ENCODE measurements around the gene ZNF319. TPM values are rescaled to one million over a fixed set of nuclear protein-coding genes. Genes with fewer than 3 reads are reported as not detected.

ZNF319 gene
- total and polyA plus RNA-seq, 2 of the 13 experiments (the other 11 are each of a cell fraction or from before 2014, with no cell fraction given) = 2.4 to 3.6 TPM

DNA sequence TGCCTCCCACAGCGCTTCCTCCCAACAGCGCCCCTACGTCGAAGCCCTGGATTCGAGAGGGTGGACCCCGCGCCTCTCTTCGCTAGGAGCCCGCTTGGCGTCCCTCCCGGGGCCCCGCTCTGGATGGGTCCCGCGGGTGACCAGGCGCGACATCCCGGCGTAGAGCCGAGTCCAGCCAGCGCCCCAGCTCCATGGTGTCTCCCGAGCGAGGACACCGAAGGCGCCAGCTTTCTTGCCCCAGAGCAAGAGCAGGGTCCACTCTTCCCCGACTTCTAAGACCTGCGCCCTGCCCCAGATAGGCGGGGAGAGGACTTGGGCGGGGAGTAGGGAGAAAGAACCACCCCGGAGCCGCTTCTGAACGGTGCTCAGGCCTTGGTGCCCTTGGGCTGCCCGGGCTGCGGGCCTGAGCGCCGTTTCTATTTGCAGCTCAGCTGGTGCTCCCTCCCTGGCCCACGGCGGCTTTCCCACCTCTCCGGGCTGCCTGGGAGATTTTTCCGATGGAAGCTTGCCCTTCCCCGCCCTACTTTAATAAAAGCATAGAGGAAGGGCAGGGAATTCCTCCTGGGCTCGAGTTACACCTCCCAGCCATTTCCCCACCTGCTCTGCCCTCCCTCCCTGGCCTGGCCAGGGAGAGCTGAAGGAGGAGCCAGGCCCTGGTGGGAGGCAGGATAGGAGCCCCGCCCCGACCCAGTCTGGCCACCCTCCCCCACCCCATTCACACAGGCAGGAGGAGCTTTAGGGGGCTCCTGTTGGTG lies 26.9 kb upstream of the ZNF319 start (continued):
- TF ChIP-seq, protein P1, sequence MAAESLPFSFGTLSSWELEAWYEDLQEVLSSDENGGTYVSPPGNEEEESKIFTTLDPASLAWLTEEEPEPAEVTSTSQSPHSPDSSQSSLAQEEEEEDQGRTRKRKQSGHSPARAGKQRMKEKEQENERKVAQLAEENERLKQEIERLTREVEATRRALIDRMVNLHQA (CRISPR knock-in tag; IDR thresholded peaks at IDR 0.05) = no peak
- TF ChIP-seq ZNF543 (CRISPR knock-in tag; IDR thresholded peaks at IDR 0.05) (no peak), CBX5 (CRISPR knock-in tag; IDR thresholded peaks at IDR 0.05; ENCODE audit: borderline replicate concordance) (no peak), RBM39 (IDR thresholded peaks at IDR 0.05; ENCODE audit: low read depth, low read length, poor library complexity, severe bottlenecking) (peak; percentile 61), ZNF83 (CRISPR knock-in tag; IDR thresholded peaks at IDR 0.05; ENCODE audit: borderline replicate concordance) (no peak), AHR (CRISPR knock-in tag; IDR thresholded peaks at IDR 0.05) (no peak), MTA1 (CRISPR knock-in tag; IDR thresholded peaks at IDR 0.05; ENCODE audit: borderline replicate concordance) (peak; percentile 23; the same call in 1 of the 2 replicates), ATAD3A (CRISPR knock-in tag; IDR thresholded peaks at IDR 0.05) (no peak), ZSCAN12 (CRISPR knock-in tag; IDR thresholded peaks at IDR 0.05) (no peak), ZNF788 (CRISPR knock-in tag; IDR thresholded peaks at IDR 0.05; ENCODE audit: borderline replicate concordance) (no peak), SMYD3 (CRISPR knock-in tag; IDR thresholded peaks at IDR 0.05) (no peak), CEBPZ (IDR thresholded peaks at IDR 0.05; ENCODE audit: low read length) (no peak), RNF219 (CRISPR knock-in tag; IDR thresholded peaks at IDR 0.05) (no peak), SOX13 (IDR thresholded peaks at IDR 0.05) (no peak), SOX13 (CRISPR knock-in tag; conservative IDR thresholded peaks at IDR 0.05 in 1 of 2, IDR thresholded peaks at IDR 0.05 in 1 of 2) (no peak), RFX5 (IDR thresholded peaks at IDR 0.05; ENCODE audit: low read depth, low read length) (no peak), NFYC (CRISPR knock-in tag; IDR thresholded peaks at IDR 0.05) (no peak), SIN3A (IDR thresholded peaks at IDR 0.05; ENCODE audit: borderline replicate concordance, low read depth, low read length) (no peak), ZNF367 (CRISPR knock-in tag; IDR thresholded peaks at IDR 0.05; ENCODE audit: borderline replicate concordance) (no peak), PHF21A (CRISPR knock-in tag; IDR thresholded peaks at IDR 0.05) (0 out of 2 replicates have a peak, but pooled peaks have one; percentile 57), ZNF616 (CRISPR knock-in tag; IDR thresholded peaks at IDR 0.05; ENCODE audit: low read depth) (no peak), SP4 (CRISPR knock-in tag; IDR thresholded peaks at IDR 0.05) (no peak), ZMAT3 (CRISPR knock-in tag; conservative IDR thresholded peaks at IDR 0.05) (peak; percentile 48; the same call in 1 of the 2 replicates)
- TF ChIP-seq, protein P2, sequence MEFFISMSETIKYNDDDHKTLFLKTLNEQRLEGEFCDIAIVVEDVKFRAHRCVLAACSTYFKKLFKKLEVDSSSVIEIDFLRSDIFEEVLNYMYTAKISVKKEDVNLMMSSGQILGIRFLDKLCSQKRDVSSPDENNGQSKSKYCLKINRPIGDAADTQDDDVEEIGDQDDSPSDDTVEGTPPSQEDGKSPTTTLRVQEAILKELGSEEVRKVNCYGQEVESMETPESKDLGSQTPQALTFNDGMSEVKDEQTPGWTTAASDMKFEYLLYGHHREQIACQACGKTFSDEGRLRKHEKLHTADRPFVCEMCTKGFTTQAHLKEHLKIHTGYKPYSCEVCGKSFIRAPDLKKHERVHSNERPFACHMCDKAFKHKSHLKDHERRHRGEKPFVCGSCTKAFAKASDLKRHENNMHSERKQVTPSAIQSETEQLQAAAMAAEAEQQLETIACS (CRISPR knock-in tag; IDR thresholded peaks at IDR 0.05) = no peak
